HG03039 (cell line): ENCODE data around the gene VMP1.
"Not testable (repeated sequence)": the region's sequence is repeated elsewhere in the genome, so short reads cannot be mapped to it uniquely, and the experiment has no call there.

ENCODE experiments used
- ATAC-seq: cut with Tn5 transposase; IDR thresholded peaks from one replicate; pipeline ENCODE4 v1.9.1; 2021; ENCODE audit warnings: mild to moderate bottlenecking, moderate library complexity; ENCODE audit not compliant: unreplicated experiment

Gene VMP1

DNA sequence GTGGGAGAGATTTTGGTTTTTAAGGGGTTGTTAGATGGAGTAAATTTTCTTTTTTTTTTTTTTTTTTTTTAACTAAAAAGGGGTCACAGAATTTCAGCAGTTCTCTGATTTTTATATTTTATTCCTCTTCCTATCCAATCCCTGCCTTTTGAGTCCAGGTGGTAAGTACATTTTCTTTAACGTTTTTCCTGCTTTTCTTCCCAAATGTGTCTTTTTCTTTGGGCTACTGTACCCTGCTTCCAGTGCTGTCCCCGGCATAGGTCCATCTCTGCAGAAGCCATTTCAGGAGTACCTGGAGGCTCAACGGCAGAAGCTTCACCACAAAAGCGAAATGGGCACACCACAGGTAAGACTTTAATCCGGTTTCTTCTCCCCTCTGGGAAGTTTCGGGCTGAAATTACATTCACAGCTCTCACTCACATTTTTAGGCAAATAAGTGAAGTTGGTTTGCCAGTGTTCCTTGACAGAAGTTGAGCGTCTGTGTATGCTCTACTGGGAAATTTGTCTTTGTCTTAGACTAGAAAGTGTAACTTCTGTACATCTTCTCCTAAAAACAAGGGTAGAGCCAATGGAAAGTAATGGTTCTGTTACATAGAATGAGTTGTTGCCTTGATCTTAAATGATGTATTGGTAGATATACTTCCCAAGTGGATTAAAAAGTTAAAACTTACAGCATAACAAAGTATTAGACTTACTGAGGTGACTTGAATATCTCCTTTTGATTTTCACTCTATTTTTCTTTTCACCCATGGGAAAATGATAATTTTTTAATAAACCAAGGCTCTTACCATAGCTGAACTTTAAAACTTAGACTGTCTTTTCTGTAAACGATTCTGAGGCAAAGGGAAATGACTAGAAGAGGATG is 130.8 kb downstream of the VMP1 start:
- ATAC-seq: no peak

DNA sequence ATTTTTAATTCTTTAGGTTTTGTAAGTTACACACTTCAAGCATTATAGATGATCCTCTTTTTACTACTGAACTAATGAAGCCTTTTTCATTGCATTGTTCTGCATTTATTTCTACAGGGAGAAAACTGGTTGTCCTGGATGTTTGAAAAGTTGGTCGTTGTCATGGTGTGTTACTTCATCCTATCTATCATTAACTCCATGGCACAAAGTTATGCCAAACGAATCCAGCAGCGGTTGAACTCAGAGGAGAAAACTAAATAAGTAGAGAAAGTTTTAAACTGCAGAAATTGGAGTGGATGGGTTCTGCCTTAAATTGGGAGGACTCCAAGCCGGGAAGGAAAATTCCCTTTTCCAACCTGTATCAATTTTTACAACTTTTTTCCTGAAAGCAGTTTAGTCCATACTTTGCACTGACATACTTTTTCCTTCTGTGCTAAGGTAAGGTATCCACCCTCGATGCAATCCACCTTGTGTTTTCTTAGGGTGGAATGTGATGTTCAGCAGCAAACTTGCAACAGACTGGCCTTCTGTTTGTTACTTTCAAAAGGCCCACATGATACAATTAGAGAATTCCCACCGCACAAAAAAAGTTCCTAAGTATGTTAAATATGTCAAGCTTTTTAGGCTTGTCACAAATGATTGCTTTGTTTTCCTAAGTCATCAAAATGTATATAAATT is 132.3 kb downstream of the VMP1 start:
- ATAC-seq: no peak

DNA sequence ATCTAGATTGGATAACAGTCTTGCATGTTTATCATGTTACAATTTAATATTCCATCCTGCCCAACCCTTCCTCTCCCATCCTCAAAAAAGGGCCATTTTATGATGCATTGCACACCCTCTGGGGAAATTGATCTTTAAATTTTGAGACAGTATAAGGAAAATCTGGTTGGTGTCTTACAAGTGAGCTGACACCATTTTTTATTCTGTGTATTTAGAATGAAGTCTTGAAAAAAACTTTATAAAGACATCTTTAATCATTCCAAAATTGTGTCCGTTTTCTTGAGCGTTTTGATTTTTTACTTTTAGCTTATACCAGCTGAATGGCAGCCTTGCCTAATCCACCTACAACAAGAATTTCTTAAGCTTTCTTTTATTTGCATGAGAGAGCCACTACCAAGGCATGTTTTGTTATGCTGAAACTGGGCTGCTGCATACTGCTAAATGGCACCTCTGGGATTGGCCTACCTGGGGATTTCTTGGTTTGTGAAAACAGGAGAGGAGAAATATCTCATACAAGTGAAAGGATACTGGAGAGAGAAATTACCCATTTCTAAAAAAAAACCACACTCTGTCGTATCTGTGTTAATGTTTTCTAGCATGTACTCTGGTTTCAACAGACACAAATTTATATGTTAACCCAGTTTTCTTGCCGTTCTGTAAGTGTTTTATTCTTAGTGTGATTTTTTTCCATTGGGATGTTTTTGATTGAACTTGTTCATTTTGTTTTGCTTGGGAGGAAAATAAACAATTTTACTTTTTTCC is 133.1 kb downstream of the VMP1 start:
- no peak for ATAC-seq

DNA sequence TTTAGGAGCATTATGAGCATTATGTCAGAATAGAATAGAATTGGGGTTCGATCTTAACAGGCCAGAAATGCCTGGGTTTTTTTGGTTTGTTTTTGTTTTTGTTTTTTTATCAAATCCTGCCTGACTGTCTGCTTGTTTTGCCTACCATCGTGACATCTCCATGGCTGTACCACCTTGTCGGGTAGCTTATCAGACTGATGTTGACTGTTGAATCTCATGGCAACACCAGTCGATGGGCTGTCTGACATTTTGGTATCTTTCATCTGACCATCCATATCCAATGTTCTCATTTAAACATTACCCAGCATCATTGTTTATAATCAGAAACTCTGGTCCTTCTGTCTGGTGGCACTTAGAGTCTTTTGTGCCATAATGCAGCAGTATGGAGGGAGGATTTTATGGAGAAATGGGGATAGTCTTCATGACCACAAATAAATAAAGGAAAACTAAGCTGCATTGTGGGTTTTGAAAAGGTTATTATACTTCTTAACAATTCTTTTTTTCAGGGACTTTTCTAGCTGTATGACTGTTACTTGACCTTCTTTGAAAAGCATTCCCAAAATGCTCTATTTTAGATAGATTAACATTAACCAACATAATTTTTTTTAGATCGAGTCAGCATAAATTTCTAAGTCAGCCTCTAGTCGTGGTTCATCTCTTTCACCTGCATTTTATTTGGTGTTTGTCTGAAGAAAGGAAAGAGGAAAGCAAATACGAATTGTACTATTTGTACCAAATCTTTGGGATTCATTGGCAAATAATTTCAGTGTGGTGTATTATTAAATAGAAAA is 133.8 kb downstream of the VMP1 start:
- ATAC-seq: not testable (repeated sequence)

DNA sequence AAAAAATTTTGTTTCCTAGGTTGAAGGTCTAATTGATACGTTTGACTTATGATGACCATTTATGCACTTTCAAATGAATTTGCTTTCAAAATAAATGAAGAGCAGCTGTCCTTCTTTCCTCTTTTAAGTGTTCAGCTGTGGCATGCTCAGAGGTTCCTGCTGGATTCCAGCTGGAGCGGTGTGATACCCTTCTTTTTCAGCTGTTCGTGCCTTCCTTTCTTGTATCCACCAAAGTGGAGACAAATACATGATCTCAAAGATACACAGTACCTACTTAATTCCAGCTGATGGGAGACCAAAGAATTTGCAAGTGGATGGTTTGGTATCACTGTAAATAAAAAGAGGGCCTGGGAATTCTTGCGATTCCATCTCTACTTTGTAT is 134.4 kb downstream of the VMP1 start:
- not testable (repeated sequence) for ATAC-seq

DNA sequence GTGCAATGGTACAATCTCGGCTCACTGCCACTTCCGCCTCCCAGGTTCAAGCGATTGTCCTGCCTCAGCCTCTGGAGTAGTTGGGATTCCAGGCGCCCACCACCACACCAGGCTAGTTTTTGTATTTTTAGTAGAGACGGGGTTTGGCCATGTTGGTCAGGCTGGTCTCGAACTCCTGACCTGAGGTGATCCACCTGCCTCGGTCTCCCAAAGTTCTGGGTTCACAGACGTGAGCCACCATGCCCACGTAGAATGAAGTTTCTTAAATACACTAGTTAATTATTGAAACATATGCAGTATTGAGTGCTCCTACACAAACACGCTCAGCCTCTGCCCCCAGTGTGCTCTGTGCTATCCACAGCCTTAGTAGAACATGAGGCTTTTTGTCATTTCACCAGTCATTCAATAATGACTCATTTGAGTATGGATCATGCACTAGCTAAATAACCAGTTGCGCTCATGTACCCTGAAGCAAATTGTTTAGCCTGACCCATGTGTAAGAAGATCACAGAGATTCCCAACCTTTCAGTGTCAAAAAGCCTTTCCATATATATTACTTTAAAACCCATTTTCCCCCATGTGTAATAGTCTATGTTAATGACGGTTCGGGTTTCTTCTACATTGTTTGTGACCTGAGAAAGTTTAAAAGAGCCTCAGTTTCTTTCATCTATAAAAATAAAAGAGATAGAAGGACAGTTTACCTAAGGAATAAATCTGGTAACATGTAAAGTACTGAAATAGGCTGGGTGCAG is 135.6 kb downstream of the VMP1 start:
- ATAC-seq: no peak

DNA sequence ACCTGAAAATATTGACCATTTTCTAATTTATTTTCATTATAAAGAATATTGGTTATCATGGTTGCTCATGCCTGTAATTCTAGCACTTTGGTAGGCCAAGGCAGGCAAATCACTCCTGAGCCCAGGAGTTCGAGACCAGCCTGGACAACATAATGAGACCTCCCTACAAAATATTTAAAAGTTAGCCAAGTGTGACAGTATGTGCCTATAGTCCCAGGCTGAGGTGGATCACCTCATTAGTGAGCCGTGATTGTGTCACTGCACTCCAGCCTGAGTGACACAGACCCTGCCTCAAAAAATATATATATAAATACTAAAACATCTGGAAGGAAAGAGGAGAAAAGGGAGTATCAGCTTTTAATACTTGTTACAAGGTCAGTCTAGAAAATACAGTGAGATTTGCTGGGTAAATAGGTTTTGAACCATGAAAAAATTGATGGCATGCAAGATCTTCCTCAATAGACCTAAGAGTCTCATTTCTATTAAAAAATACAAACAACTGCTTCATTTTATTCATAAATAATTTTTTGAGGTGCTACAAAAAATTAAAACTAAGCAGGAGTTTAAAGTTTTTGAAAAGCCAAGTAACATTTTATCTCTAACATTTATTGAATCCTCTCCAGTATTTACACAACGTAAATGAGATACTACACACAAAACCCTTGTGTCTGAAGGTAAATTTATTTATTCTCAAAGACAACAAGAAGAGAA is 137.6 kb downstream of the VMP1 start:
- ATAC-seq: no peak

DNA sequence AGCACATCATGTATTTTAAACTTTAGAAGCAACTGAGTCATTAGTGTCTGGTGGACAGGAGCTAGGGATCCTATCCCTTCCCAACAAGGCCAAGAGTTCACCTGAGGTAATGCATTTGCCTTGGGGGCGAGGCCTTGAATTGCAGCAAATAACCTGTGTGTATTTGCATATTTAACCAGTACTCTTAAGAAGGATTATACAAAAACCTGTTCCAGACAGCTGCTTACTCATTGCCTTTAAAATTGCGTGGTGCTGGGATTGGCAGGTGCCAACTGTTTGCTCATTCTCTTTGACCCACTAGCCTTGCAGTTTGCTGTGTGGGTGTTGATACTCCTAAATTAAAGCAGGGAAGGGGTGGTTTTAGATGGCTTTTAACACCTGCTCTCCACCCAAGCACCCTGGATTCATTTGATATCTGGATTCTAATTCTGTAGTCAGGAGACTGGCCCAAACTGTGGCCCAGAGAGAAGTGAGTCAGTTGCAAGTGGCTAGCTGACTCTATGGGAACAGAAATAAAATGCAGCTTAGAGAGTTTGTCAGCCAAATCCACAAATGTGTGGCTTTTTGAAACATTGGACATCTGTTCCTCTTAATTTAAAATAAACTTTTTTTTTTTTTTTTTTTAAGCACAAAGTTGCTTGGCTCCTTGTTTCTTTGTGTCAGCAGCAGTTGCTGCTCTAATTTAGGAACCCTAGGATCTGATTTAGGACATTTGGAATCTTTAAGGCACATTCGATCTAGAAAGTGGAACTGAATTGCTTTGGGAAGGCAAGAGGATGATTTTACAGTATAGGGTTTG is 138.3 kb downstream of the VMP1 start:
- no peak for ATAC-seq

DNA sequence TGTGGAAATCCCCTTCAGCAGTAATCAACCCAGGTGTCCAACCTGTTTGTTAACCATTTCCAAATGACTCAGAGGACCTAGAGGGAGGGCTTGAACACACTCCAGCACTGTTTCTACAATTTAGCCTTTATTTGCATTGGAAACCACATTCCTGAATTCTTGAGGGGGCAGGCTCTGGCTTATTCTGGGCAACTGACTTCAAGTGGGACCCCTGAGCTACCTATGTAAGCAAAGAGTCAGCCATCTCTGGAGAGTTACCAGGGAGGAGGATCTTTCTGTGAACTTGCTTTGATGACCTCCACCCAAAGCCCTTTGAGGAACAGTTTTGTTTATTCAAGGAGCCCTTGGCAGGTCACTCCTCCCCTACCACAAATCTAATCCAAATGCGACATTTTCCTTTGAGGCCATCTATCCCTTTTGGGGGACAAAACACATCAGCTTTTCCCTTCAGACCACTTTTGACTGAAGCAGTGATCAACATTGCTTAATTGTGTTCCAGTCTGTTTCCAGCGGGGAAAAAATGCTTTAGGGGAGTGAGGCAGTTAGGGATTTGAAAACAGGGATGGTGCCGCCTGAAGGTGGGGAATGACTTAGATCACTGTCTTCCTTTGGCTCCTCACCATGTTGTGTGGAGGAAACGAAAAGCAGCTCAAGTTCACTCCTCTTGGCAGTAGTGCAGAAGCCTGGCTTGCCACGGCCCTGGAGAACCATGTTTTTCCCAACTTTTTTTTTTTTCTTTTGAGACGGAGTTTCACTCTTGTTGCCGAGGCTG is 139.1 kb downstream of the VMP1 start:
- peak; percentile 43 for ATAC-seq

DNA sequence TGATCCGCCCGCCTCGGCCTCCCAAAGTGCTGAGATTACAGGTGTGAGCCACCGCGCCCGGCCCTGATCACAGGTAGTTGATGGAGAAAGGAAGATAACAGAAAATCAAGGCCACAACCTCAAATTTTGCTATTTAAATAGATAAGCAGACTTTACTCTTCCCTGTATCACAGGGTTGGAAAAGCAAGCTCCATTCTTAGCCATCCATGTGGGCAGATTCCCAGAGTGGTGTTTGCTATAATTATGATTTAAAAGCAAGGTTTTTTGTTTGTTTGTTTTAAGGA is 140.9 kb downstream of the VMP1 start:
- no peak for ATAC-seq

DNA sequence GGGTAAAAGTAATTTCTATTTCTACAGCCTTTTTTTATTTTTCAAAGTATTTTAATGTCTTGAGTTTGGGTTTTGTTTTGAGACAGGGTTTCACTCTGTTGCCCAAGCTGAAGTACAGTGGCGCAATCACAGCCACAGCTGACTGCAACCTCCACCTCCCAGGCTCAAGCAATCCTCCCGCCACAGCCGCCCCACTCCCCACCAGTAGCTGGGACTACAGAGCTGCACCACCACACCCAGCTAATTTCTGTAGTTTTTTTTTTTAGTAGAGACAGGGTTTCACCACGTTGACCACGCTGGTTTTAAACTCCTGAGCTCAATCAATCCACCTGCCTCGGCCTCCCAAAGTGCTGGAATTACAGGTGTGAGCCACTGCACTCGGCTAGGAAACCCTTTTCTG is 141.3 kb downstream of the VMP1 start:
- no peak for ATAC-seq

DNA sequence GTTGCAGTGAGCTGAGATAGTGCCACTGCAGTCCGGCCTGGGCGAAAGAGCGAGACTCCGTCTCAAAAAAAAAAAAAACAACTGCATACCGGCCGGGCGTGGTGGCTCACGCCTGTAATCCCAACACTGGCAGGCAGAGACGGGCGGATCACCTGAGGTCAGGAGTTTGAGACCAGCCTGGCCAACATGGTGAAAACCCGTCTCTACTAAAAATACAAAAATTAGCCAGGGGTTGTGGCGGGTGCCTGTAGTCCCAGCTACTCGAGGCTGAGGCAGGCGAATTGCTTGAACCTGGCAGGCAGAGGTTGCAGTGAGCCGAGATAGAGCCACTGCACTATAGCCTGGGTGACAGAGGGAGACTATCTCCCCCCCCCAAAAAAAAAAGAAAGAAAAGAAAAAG is 142.9 kb downstream of the VMP1 start:
- not testable (repeated sequence) for ATAC-seq

DNA sequence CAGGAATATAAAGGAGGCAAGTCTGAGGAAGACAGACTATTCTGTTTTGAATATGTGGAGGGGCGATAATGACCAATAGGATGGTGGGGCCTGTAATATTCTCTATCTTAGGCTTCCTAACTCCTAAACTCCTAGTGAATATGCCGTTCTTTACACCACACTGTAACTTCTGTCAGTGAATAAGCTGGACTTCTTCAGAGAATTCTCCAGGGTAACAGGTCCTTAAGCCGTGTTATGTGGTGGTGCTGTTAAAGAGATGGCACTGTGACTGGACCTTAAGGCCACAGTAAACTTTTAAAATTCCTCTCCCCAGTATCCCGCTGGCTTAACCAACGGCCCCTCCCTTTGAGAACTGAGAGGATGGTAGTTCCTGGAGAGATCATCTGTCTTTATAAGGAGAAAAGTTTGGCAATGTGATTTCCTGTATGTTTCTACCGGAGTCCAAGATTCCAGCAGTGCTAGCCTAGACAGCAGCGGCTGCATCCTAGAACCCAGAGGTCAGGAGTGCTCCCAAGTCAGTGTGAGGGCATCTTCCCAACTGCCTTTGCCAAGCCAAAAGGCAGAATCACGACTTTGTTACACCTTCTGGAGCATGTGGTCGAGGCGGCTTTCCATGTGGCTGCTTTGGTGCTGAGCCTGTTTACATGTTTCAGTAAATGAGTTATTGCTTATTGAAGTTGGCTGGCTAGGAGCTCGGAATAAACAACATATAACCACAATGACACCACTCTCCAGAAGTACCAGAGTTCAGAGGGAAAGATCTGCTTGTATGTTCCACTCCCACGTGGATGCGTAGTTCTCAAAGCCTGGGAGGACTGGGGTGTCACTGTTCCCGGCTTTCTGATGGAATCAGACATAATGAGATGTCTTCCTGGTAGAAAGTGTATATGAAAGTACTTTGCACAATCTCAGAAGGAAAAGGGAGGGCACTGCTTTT is 144.3 kb downstream of the VMP1 start:
- no peak for ATAC-seq

DNA sequence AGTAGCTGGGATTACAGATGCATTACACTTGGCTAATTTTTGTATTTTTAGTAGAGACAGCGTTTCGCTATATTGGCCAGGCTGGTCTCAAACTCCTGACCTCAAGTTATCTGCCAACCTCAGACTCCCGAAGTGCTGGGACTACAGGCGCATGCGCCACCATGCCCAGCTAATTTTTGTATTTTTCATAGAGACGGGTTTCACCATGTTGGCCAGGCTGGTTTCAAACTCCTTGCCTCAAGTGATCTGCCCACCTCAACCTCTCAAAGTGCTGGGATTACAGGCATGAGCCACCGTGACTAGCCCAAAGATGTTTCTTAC is 145.4 kb downstream of the VMP1 start:
- ATAC-seq: not testable (repeated sequence)

DNA sequence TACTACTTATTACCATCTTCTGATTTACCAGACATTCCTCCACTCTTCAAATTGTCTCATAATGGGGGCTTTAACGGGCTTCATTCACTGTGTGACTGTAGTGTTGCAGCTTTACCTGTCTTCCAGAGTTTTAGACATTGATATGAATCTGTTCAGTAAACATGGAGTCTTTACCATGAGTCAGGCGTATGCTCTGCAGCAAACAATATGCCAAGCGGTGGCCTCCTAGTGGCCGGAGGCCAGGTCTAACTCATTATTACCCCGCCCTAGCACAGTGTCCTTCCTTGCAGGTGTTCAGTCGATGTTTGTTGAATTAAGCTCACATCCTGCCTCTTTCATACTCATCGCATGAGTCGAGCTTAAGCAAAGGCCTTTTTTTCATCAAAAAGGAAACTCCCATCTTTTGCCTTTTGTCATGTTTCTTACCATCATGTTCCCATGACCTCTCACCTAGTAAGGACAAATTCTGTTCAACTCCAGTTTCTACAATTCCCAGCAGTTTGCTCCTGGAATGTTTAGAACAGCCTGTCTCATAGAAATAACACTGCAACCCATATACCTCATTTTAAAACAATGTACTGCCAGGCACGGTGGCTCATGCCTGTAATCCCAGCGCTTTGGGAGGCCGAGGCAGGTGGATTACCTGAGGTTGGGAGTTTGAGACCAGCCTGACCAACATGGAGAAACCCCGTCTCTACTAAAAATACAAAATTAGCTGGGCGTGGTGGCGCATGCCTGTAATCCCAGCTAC is 145.9 kb downstream of the VMP1 start:
- ATAC-seq: no peak

DNA sequence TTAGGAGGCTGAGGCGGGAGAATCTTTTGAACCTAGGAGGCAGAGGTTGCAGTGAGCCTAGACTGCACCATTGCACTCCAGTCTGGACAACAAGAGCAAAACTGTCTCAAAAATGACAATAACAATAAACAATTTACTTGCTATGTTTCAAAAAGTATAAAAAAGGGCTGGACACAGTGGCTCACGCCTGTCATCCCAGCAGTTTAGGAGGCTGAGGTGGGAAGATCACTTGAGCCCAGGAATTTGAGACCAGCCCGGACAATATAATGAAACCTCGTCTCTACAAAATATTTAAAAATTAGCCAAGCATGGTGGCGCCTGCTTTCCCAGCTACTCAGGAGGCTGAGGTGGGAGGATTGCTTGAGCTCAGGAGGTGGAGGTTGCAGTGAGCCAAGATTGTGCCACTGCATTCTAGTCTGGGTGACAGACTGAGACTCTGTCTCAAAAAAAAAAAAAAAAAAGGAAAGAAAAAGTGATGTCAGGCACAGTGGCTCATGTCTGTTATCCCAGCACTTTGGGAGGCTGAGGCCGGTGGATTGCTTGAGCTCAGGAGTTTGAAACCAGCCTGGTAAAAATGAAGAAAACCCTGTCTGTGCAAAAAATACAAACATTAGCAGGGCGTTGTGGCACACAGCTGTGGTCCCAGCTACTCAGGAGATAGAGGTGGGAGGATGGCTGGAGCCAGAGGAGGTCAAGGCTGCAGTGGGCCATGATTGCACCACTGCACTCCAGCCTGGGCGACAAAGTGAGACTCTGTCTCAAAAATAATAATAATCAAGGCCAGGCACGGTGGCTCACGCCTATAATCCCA is 146.7 kb downstream of the VMP1 start:
- ATAC-seq: not testable (repeated sequence)
